GM19351 (cell line): ENCODE measurements around the gene FBXL7.

Experiments used
- ATAC-seq: cut with Tn5 transposase; IDR thresholded peaks from one replicate; pipeline ENCODE4 v1.9.1; 2021; ENCODE audit warnings: mild to moderate bottlenecking, moderate library complexity; ENCODE audit not compliant: unreplicated experiment

Gene FBXL7

DNA sequence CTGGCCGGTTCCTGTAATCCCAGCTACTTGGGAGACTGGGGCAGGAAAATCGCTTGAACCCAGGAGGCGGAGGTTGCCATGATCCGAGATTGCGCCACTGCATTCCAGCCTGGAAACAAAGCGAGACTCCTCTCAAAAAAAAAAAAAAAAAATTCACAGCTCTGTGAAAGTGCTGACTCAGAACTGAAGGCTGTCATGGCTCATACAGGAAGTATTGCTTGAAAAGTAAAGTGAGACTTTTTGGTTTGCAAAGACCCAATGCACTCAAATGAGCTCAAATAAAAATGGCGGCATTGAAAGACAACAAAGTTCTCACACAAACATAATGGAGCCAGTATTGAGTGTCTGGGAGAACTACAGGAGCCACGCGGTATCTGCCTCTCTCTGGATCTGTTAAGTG, 202.1 kb downstream of the FBXL7 start:
- no peak for ATAC-seq

DNA sequence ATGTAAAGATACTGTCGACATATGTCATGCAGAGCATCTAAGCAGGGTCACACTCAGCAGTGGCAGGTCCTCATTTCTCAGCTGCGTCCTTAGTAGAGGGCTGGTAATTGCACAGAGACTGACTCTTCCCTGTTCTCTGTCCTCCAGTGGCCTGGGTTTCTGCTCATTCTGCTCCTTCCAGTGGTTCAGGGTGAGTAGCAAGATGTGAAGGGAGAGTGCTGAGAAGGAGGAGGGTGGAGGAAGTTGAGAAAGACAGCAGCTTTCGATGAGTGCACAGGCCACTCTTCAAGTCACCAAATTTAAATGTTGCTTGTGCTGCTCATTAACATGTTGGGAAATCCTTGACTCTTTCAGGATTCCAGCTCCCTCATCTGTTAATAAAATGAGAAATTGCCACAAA, 203.9 kb downstream of the FBXL7 start:
- no peak for ATAC-seq

DNA sequence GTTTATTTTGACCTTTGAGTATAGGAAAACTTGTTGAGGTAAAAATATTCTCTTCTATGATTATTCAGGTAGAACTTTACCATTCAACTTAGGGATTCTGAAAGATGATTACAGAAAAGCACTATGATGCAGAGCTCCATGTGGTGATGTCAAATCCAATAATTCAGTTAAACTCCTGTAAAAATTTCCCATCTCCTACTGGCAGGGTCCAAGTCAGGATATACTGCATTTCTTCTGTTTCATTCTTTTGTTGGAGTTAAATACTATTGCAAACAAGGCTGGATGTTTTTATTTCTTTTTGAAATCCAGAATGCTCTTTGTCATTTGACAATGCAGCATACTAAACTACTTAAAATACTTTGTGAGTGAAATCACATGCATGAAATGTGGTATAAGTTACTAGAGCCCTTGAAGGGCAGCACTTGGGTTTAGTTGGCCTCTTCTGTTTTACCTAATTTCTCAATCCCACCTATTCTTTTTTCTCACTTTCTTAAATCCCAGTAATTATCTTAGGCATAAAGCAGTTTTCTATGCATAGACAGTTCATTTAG, 204.5 kb downstream of the FBXL7 start:
- no peak for ATAC-seq

DNA sequence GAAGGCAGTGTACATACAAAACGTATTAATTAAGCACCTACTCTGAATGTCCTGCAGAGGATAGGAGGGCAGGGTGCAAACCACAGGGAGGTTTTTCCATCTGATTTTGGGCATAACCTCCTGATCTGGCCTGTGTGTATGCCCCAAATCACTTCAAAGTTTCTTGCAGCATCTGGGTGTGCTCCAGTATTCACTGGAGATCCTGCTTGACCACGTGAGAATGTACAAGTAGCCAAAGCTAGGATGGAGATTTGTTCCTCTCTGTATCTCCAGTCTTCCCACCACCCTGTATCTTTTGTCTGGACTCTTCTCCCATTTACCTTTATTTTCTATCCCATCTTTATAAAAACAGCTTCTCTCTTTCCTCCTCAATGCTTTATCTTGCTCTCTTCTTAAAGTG, 207.7 kb downstream of the FBXL7 start:
- no peak for ATAC-seq

DNA sequence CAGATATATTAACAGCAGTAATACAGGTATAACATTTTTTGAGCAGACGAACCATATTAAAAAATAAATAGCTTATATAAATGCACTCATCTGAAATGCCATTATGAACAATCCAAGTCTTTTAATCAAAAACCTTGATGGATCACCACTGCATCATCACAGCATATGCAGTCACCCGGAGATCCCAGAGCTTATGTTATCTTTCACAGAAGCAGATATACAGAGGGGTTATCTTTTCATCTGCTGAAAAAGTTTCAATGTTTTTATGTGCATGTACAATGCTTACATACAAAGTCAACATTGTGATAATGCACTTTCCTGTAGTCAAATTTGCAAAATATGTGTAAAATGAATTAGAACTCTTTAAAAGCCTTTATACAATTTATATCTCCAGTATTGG, 211.9 kb downstream of the FBXL7 start:
- ATAC-seq: no peak

DNA sequence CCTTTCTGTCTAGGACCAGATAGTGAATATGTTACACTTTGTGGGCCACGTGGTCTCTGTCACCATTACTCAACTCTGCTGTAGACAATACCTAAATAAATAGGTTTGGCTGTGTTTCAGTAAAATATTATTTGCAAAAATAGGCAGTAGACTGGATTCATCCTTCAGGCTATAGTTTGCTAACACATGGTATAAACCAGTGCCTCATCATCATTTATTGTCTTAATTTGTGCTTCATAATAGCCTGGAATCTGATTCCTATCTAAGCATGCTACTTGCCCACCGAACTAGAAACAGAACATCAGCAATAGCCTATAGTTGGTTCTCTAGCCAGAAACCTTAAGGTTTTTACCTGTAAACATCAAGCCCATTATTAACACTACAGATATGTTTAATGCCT, 215.6 kb downstream of the FBXL7 start:
- ATAC-seq: no peak

DNA sequence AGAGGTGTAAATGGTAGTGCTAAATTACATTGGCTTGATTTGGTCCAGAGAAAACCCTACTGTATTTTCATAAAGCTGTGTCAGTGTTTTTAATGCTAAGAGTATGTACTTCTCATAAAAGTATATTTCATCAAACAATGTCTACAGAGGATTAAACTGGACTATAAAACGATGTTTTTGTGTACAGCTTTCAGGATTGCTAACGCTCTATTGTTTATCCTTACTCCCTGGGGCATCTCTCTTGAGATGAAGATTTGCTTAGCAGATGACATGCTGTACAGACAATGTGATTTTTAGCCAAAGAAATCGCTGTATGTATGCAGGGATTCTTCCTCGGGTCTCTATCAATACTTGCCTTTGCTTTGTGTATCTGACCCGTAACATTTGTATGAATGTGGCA, 216.0 kb downstream of the FBXL7 start:
- no peak for ATAC-seq

DNA sequence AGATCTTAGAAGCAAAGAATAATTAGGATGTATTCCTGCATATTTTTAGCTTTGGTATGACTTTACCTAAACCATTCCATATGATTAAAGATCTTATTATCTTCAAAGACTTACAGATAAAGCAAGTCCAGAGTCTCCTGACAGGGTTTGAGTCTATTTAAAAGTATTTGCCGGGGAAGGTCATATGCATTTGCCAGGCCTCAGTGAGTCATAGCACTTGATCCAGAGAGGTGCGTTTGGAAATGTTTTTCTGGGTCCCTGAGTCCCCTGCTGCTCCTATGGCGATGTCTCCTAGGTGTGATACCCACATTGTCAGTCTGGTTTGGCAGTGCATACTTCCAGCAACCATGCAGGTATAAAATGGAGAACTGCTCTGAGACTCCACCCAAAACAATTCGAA, 217.0 kb downstream of the FBXL7 start:
- ATAC-seq: no peak

DNA sequence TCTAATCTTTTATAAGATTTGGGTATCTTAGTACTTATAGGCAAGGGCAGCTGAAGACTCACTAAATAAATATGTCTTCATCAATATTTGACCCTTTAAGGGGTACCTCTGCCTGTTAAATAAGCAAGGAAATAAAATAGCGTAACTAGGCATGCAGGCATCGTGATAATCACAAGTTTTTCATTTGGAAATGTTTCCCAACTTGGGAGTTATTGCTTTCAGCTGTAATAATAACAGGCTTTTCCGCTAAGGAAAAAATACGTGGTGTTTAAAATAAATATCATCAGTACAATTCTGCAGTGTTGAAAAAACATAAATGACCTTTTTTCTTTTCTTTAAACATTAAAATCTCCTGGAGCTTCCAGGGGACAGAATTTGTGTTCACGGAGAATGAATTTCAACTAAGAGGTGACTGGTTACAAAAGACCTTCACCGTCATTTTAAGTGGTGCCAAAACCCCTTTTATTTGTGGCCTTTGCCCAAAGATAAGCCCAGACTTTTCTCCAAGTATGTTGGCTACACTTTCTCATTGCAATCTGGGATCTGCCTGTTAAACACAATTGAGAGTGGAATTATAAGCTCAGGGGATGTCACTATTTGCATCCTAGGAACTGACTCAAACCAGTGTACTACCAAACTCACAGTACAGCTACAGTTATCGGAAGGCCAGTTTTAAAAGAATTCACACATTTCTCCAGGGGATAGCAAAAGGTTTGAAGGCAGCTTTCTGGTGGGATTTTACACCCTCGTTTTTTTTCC, 218.6 kb downstream of the FBXL7 start:
- ATAC-seq: no peak

DNA sequence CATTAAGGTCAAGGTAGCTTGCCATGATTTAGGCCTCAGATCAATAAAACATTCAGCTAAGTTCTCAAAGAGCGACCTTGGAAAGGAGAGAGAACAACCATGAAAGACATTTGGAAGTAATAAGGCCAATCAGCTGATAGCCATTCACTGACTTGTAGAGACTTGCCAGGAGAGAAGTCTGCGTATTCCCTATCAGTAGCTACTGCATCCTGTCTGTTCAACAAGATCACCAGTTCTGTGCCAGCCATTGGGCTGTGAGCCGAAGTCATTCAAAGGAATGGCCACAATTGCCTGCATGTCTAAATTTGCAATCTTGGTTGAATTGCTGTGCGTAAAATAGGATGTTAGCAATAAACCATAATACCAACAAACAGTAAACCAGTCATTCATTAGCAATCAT, 219.8 kb downstream of the FBXL7 start:
- no peak for ATAC-seq

DNA sequence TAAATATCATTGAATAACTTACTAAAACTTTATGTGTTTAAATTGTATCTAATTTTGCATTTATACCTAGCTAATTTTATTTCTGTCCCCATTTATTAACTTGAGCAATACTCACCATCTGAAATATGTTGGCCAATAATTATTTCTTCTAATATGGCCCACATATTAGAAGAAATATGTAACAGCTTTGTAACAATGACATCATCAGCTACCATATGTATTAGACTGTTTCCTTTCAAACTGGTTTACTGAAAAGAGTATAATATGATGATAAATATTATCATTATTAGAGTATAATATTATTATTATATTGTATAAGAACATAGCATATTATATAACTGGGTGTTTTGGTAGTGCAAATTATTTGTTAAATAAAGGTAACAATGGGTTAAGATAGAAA, 220.5 kb downstream of the FBXL7 start:
- no peak for ATAC-seq

DNA sequence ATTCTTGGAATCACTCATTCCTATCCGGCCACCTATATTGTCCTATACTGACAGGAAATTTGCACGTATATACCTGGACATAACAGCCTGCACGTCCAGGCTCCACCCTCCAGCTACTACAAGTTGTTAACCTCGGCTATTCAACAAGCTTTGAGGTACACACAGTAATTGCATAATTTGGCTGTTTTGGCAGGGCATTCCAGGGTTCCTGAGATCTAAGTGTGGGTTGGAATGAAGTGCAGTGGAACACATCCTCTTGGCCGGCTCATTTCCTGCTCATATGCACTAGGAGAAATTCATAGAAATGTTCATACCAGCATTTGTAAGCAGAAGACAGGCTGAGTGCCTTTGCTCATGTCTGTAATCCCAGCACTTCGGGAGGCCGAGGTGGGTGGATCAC, 222.3 kb downstream of the FBXL7 start:
- ATAC-seq: no peak

DNA sequence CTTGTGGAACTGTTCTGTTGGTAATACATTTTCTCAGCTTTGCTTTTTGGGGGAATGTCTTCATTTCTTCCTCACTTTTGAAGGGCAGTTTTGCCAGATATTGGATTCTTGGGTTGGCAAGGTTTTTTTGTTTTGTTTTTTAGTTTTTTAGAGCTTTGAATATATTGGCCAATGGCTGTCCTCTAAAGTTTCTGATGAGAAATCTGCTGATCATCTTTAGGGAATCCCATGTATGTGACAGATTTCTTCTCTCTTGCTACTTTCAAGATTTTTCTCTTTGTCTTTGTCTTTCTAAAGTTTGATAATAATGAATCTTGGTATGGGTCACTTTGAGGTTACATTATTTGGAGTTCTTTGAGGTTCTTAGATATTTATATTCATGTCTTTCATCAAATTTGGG, 227.4 kb downstream of the FBXL7 start:
- ATAC-seq: no peak

DNA sequence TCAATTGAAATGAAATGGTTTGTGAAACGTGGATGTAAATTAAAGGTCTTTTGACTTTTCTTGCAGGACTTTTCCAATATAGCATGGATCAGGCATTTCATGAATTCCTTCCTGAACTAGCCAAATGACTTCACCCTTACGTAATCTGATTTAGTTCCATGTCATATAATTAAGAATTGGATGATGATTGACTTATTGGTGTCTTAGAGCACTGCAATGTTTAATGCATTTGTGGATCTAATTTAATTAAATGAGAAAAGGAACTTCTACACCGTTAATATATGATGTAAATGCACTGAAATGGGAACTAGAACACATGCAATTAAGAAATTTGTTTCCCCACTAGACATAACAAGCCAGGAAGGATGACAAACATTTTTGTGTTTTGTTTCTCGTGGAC, 228.8 kb downstream of the FBXL7 start:
- no peak for ATAC-seq

DNA sequence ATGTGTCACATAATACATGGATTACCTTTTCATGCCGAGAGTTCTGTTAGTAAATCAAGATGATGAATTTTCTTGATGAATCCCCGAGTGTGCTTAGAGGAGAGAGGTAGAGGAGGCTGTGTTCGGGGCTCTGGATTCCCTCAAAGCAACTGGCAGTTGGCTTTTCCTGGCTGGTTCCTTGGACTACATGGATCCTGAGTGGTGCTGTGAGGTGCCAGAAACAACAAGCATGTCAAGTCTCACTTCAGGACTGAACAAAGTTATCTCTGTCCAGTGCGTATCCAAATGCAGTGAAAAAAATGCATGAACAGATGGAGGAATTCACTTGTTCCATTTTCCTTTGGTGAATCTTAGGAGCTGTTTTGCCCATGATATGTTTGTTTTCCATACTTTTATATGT, 231.7 kb downstream of the FBXL7 start:
- no peak for ATAC-seq

DNA sequence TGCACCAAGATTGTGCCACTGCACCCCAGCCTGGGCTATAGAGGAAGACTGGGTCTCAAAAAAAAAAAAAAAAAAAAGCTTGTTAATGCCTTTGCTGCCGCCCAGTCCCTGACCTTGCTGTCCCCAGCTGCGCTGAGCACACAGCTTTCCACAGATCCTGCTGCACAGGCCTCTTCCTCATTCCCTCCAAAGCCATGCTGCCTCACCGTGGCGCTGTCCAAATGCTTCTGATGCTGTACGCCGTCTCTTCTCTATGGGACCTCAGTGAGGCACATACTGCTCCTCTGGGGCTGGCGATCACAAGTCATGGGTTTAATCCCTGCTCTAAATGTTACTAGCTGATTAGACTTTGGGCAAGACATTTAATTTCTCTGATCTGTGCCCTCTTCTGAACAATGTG, 234.1 kb downstream of the FBXL7 start:
- no peak for ATAC-seq

DNA sequence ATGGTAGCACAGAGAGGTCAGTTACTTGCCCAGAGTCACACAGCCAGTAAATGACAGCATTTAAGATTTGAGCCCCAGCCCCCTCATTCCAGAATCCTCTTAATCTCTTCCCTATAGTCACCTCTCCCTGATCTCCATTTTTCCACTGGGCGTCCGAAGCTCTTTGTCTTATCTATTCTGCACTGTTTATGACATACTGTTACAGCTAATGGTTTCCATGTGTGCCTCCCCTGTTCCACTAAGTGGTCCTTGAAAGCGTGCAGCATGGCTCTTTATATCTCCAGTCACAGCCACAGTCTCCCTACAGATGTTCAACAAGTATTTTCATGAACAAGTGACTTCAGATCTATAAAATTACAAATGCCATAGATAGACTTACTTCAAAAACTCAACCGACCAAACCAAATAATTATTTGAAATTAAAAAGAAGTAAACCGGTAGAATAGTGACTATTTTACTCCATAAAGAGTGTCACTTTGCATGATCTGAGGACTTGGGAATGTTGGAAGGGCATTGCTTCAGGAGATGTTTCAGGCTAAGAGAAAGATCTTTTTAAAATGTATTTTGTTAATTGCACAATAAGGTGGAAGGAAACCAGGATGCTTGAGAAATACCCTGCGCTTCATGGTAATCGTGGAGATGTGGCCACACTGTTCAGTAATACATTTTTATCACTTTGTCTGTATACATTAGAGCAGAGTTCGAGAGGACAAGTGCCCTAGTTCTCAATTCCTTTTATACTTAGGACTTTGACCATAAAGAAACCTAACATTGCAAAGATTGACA, 237.2 kb downstream of the FBXL7 start:
- ATAC-seq: no peak

DNA sequence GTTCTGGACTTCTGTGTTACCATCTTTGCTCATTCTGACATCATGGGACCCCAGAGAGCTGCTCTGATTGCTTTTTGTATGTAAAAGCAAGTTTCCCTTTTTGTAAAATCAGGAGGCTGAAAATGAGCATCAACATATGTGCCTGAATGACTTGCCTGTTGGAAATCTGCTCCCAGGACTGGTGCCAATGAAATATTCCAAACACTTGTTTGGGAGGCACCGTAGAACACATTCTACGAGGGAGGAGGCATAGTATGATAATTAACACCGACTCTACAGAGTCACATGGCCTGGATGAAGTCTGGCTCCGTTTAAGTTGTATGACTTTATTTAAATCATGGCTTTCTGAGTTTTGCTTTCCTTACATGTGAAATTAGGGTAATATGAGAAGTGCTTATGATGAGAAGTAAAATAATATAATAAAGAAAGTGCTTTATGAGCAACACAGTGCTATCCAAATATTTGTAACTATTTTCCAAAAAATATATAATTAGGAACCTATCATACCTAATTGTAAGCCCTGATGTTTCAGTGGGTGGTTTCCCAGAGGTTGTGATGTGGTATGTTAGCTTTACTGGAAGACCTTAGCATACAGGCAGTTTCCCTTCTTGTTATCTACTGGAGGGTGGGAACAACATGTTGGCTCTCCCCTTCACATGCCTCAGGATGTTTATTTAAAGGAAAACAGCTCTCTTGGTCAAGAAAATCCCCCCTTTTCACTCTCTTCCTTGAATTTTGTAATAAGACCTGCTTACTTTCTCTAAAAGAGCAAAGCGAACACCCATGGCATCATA, 238.1 kb downstream of the FBXL7 start:
- no peak for ATAC-seq

DNA sequence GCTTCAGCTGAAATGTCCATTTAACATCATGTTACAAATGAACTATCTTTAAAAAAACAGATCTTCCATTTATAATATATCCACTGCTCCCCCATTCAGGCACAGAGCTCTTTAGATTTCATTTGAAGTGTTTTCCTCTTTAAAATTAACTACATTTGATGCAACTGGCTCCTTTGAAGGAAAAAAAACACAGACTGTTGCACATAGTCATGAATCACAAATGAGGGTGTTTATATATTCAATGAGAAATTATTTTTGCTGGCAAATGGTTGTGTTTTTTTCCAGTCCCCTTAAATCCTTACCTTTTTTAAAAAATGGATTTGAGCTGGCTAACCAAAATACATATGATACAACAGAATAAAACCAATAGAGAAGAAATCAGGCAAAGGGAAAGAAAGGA, 240.4 kb downstream of the FBXL7 start:
- no peak for ATAC-seq

DNA sequence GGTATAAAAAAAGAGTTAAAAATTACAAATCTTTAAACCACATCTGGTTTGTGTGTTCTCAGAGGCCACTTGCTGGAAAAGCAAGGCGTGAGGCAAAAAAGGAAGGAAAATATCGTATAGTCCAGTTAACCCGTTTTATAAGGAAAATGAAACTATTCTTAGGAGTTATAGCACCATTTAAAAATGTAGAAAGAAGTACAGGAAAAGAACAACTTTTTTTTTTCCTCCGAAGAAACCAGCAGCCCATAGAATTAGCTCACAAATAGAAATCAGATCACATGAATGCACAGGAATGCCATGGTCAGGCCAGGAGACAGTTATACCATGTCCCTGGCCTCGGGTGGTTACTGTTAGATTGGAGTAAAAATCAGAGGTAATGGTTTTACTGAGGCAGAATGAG, 241.6 kb downstream of the FBXL7 start:
- ATAC-seq: no peak

DNA sequence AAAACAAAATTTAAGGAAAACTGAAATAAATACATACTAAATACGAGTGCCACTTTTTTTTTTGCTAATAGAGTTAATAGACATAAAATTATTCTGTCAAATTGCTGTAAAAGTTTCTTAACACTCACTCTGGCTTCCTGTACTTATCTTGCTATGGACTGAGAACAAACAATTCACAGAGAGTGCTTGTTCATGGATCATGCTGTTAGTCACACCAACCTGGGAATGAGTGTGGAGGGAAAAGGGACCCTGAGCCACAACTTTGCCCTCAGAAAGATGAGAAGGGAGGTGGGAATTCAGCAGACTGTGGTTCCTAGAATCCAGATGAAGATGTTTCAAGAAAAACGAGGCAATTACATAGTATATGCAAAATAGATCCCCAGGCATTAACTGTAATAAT, 246.9 kb downstream of the FBXL7 start:
- no peak for ATAC-seq

DNA sequence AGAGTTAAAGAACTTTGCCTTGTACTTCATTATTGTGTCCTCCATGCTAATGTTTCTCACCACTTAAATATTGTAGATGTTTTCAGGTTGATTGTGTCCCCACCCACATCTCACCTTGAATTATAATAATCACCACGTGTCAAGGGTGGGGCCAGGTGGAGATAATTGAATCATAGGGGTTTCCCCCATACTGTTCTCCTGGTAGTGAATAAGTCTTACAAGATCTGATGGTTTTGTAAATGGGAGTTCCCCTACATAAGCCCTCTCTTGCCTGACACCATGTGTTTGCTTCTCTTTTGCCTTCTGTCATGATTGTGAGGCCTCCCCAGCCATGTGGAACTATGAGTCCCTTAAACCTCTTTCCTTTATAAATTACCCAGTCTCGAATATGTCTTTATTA, 248.3 kb downstream of the FBXL7 start:
- no peak for ATAC-seq
